ENCODE results near the gene MACROD2. TPM values are rescaled to one million over a fixed set of nuclear protein-coding genes. Genes with fewer than 3 reads are reported as not detected.

The MACROD2 gene
- total and polyA plus RNA-seq, 2 donors (not counting 1 experiment from before 2014, with no cell fraction given), result 5.3 to 6.7 TPM

GRCh38 chr20:15061955-15062354 is 1066.6 kb downstream of the MACROD2 start:
- Histone ChIP-seq H3K4me2 (replicated peaks; ENCODE audit: low read depth, low read length, poor library complexity, severe bottlenecking) (no peak overlapping the region), H4K20me1 (ENCODE audit: control insufficient read depth, insufficient read depth, low read length, poor library complexity, severe bottlenecking) (no peaks in the 10 kb centered on the region), H3K27me3 (replicated peaks in 1 of 4; ENCODE audit: control extremely low read depth in 1 of 4, control insufficient read depth in 3 of 4, insufficient read depth in 4 of 4, low read length in 3 of 4) (no peaks in the 10 kb centered on the region), H3K79me2 (ENCODE audit: control insufficient read depth, insufficient read depth, low read length) (no peaks in the 10 kb centered on the region), H3K9ac (ENCODE audit: low read length) (no peak overlapping the region), H2AFZ (ENCODE audit: insufficient read depth, low read depth, low read length, poor library complexity, severe bottlenecking) (no peak overlapping the region), H3K9me3 (ENCODE audit: control extremely low read depth in 1 of 3, control insufficient read depth in 2 of 3, insufficient read depth in 1 of 3, low read length in 2 of 3) (no peaks in the 10 kb centered on the region), H3K4me3 (ENCODE audit: control extremely low read depth in 1 of 5, extremely low read depth in 1 of 5, insufficient read depth in 1 of 5, low read depth in 2 of 5, low read length in 4 of 5) (no peak overlapping the region), H3K36me3 (replicated peaks in 1 of 2; ENCODE audit: control extremely low read depth in 1 of 2, control insufficient read depth in 1 of 2, extremely low read depth in 1 of 2, insufficient read depth in 2 of 2, low read length in 1 of 2) (no peaks in the 10 kb centered on the region), H3K27ac (ENCODE audit: low read length in 2 of 2) (no peak overlapping the region), H3K4me1 (ENCODE audit: control insufficient read depth in 2 of 2, insufficient read depth in 2 of 2, low read length in 2 of 2) (no peaks in the 10 kb centered on the region)
- DNase-seq, result no peak
- no peaks in the 10 kb centered on the region for H3K9me3 Mint-ChIP-seq (ENCODE audit: insufficient read depth)
- ChIA-PET POLR2A (no interaction called here), CTCF (no interaction called here)
- no peak overlapping the region for H3K4me3 Mint-ChIP-seq
- peaks cover 16% of the 10 kb centered on the region for H3K27me3 Mint-ChIP-seq
- no peak overlapping the region for H3K27ac Mint-ChIP-seq
- TF ChIP-seq EZH2 (IDR thresholded peaks at IDR 0.05; ENCODE audit: borderline replicate concordance, insufficient read depth, low read depth, low read length, poor library complexity, severe bottlenecking) (no peak), CTCF (IDR thresholded peaks at IDR 0.05) (no peak)
- WGBS (ENCODE audit: insufficient coverage), result 100% methylated on average over 1 of the region's 1 CpG
- no peak for ATAC-seq (ENCODE audit: low read depth)
- intact Hi-C loops (cut with micrococcal nuclease), result no loop called here
- no peaks in the 10 kb centered on the region for H3K4me1 Mint-ChIP-seq

- intact Hi-C loops (cut with micrococcal nuclease), result no loop called here
- CTCF ChIA-PET, result no interaction called here
- ATAC-seq (ENCODE audit: low read depth), result no peak
Measured at GRCh38 chr20:15063081-15063480, 1067.8 kb downstream of the MACROD2 start.

More at GRCh38 chr20:15063081-15063480, 1067.8 kb downstream of the MACROD2 start:
- Histone ChIP-seq H2AFZ (ENCODE audit: insufficient read depth, low read depth, low read length, poor library complexity, severe bottlenecking) (no peak overlapping the region), H3K27me3 (replicated peaks in 1 of 4; ENCODE audit: control extremely low read depth in 1 of 4, control insufficient read depth in 3 of 4, insufficient read depth in 4 of 4, low read length in 3 of 4) (no peaks in the 10 kb centered on the region), H3K4me3 (ENCODE audit: control extremely low read depth in 1 of 5, extremely low read depth in 1 of 5, insufficient read depth in 1 of 5, low read depth in 2 of 5, low read length in 4 of 5) (no peak overlapping the region), H3K4me2 (replicated peaks; ENCODE audit: low read depth, low read length, poor library complexity, severe bottlenecking) (no peak overlapping the region), H3K27ac (ENCODE audit: low read length in 2 of 2) (no peak overlapping the region), H3K4me1 (ENCODE audit: control insufficient read depth in 2 of 2, insufficient read depth in 2 of 2, low read length in 2 of 2) (no peaks in the 10 kb centered on the region), H3K9ac (ENCODE audit: low read length) (no peak overlapping the region), H3K79me2 (ENCODE audit: control insufficient read depth, insufficient read depth, low read length) (no peaks in the 10 kb centered on the region), H3K36me3 (replicated peaks in 1 of 2; ENCODE audit: control extremely low read depth in 1 of 2, control insufficient read depth in 1 of 2, extremely low read depth in 1 of 2, insufficient read depth in 2 of 2, low read length in 1 of 2) (no peaks in the 10 kb centered on the region), H3K9me3 (ENCODE audit: control extremely low read depth in 1 of 3, control insufficient read depth in 2 of 3, insufficient read depth in 1 of 3, low read length in 2 of 3) (no peaks in the 10 kb centered on the region), H4K20me1 (ENCODE audit: control insufficient read depth, insufficient read depth, low read length, poor library complexity, severe bottlenecking) (no peaks in the 10 kb centered on the region)
- Mint-ChIP-seq H3K4me3 (no peak overlapping the region), H3K9me3 (ENCODE audit: insufficient read depth) (no peaks in the 10 kb centered on the region), H3K27ac (no peak overlapping the region), H3K27me3 (peaks cover 16% of the 10 kb centered on the region), H3K4me1 (no peaks in the 10 kb centered on the region)
- DNase-seq, result no peak
- POLR2A ChIA-PET, result no interaction called here
- TF ChIP-seq CTCF (IDR thresholded peaks at IDR 0.05) (no peak), EZH2 (IDR thresholded peaks at IDR 0.05; ENCODE audit: borderline replicate concordance, insufficient read depth, low read depth, low read length, poor library complexity, severe bottlenecking) (no peak)
- WGBS (ENCODE audit: insufficient coverage), result 83% methylated on average over 1 of the region's 3 CpGs
